Astrocyte (in vitro differentiated cells and primary cell): Measurements from ENCODE around the gene MARK2.

Experiments
- CTCF ChIP-seq: IDR thresholded peaks from 2 replicates; pipeline ENCODE4 v1.5.1; 2011; ENCODE audit warnings: low read depth, mild to moderate bottlenecking, inconsistent platforms, low read length, moderate library complexity; ENCODE audit not compliant: insufficient read depth
- EZH2 ChIP-seq: IDR thresholded peaks from 2 replicates; pipeline ENCODE4 v1.6.1; 2012; ENCODE audit warnings: mild to moderate bottlenecking, low read length, inconsistent platforms; ENCODE audit not compliant: insufficient read depth

- TF ChIP-seq CTCF (no peak), EZH2 (no peak)
These were observed 1.2 kb upstream of the MARK2 start for GRCh38 chr11:63837739-63838138.
